Endothelial cell of umbilical vein (primary cell): ENCODE data around the gene ANKS1B. TPM values are rescaled to one million over a fixed set of nuclear protein-coding genes. Genes with fewer than 3 reads are reported as not detected.

ENCODE experiments used
- BruUV-seq: library from RNA; stranded (reverse); fragments of 400-500 nt; replicated peaks from 2 replicates; lab custom pipeline; 2021; lab: Mats Ljungman, UMichigan
- CTCF ChIA-PET: fragments of 300-600, 350-600 bp; sonication (Branson Sonifier 250); formaldehyde crosslinking; loops from one replicate; lab custom pipeline; 2021; ENCODE audit warnings: antibody characterized with exemption, inconsistent platforms; lab: Charles Lee
- POLR2A ChIA-PET: fragments of 300-600, 350-600 bp; sonication (Branson Sonifier 250); formaldehyde crosslinking; loops from one replicate; lab custom pipeline; 2021; ENCODE audit warnings: antibody characterized with exemption, inconsistent platforms; lab: Charles Lee
- DNase-seq: peaks from one replicate; pipeline ENCODE4 v3.0.0-alpha.2; 2011; ENCODE audit warnings: low read depth, low spot score
- FAIRE-seq: peaks from 2 replicates; lab custom pipeline; 2011; peaks lifted over from hg19 to GRCh38; lab: Jason Lieb, UNC
- H2AFZ ChIP-seq: 2 replicates; pipeline ENCODE4 v1.6.0; 2012; ENCODE audit warnings: low read depth, low read length, control low read depth, inconsistent platforms
- H3K27ac ChIP-seq: 2 replicates; pipeline ENCODE4 v1.5.1; 2011; ENCODE audit warnings: low read depth, mild to moderate bottlenecking, control low read depth, low read length, moderate library complexity; ENCODE audit not compliant: insufficient read depth
- H3K27me3 ChIP-seq, 2 experiments: 2 replicates each; pipeline versions ENCODE4 v1.6.0 to v1.6.1; 2011; ENCODE audit warnings: low read length in 2 of 2, mixed read lengths in 1 of 2; ENCODE audit not compliant: control insufficient read depth in 2 of 2, insufficient read depth in 2 of 2
- H3K36me3 ChIP-seq, 2 experiments: 2 replicates in 1 of 2; 3 replicates in 1 of 2; pipeline ENCODE4 v1.5.1; 2011; ENCODE audit warnings: low read length in 2 of 2, mild to moderate bottlenecking in 1 of 2, moderate library complexity in 1 of 2; ENCODE audit not compliant: control insufficient read depth in 2 of 2, insufficient read depth in 2 of 2; ENCODE audit errors: extremely low read depth in 1 of 2
- H3K4me1 ChIP-seq: 3 replicates; pipeline ENCODE4 v1.5.1; 2011; ENCODE audit warnings: mild to moderate bottlenecking, low read length; ENCODE audit not compliant: control insufficient read depth, insufficient read depth; ENCODE audit errors: extremely low read depth
- H3K4me2 ChIP-seq: 2 replicates; pipeline ENCODE4 v1.6.1; 2011; ENCODE audit warnings: low read length, control low read depth, mixed read lengths; ENCODE audit not compliant: insufficient read depth
- H3K4me3 ChIP-seq, 3 experiments: fragments of 200-600 bp in 1 of 3; sonication (generic), shearing (Covaris generic) in 1 of 3; replicated peaks in 1 of 3; 2 replicates each; pipeline ENCODE4 v1.5.1; 2011 to 2016; ENCODE audit warnings: control low read depth in 3 of 3, low read length in 3 of 3, mild to moderate bottlenecking in 2 of 3, inconsistent platforms in 1 of 3, low read depth in 1 of 3, moderate library complexity in 1 of 3; ENCODE audit not compliant: insufficient read depth in 1 of 3
- H3K79me2 ChIP-seq: 2 replicates; pipeline ENCODE4 v1.6.0; 2012; ENCODE audit warnings: low read length, inconsistent platforms; ENCODE audit not compliant: control insufficient read depth, insufficient read depth
- H3K9ac ChIP-seq: replicated peaks from 2 replicates; pipeline ENCODE3; 2011; ENCODE audit warnings: low read length, control low read depth; ENCODE audit not compliant: insufficient read depth; ENCODE audit errors: extremely low read depth
- H3K9me1 ChIP-seq: replicated peaks from 3 replicates; pipeline ENCODE4 v1.6.0; 2011; ENCODE audit warnings: mild to moderate bottlenecking, low read length; ENCODE audit not compliant: control insufficient read depth, insufficient read depth; ENCODE audit errors: extremely low read depth
- H3K9me3 ChIP-seq: replicated peaks from 2 replicates; pipeline ENCODE4 v1.5.1; 2012; ENCODE audit warnings: low read length, inconsistent platforms; ENCODE audit not compliant: control insufficient read depth, insufficient read depth
- H4K20me1 ChIP-seq: replicated peaks from 2 replicates; pipeline ENCODE3; 2011; ENCODE audit warnings: mild to moderate bottlenecking, low read length; ENCODE audit not compliant: control insufficient read depth, insufficient read depth; ENCODE audit errors: extremely low read depth
- CTCF ChIP-seq, 2 donors: IDR thresholded peaks; 1 replicate in 1 of 2; 2 replicates in 1 of 2; pipeline ENCODE4 v1.5.1; 2011; ENCODE audit warnings: low read length in 2 of 2, mild to moderate bottlenecking in 2 of 2, moderate library complexity in 2 of 2, control low read depth in 1 of 2, inconsistent platforms in 1 of 2, low read depth in 1 of 2; ENCODE audit not compliant: insufficient read depth in 1 of 2; ENCODE audit errors: extremely low read depth in 1 of 2
- EZH2 ChIP-seq: IDR thresholded peaks from 2 replicates; pipeline ENCODE4 v1.6.1; 2012; ENCODE audit warnings: borderline replicate concordance, low read depth, mild to moderate bottlenecking, moderate library complexity, low read length, inconsistent platforms; ENCODE audit not compliant: severe bottlenecking
- FOS ChIP-seq: IDR thresholded peaks from 2 replicates; pipeline ENCODE4 v1.6.1; 2011; ENCODE audit warnings: mild to moderate bottlenecking, low read length, moderate library complexity, borderline replicate concordance; ENCODE audit not compliant: insufficient read depth
- GATA2 ChIP-seq: IDR thresholded peaks from 2 replicates; pipeline ENCODE4 v1.7.0; 2011; ENCODE audit warnings: low read depth, mild to moderate bottlenecking, moderate library complexity, mixed read lengths, low read length; ENCODE audit not compliant: insufficient read length, insufficient read depth
- JUN ChIP-seq: IDR thresholded peaks from 2 replicates; pipeline ENCODE4 v1.6.1; 2011; ENCODE audit warnings: borderline replicate concordance, low read depth; ENCODE audit not compliant: insufficient read length, insufficient read depth
- MAX ChIP-seq: IDR thresholded peaks from 2 replicates; pipeline ENCODE4 v1.6.1; 2011; ENCODE audit not compliant: insufficient read depth, insufficient read length
- MYC ChIP-seq: IDR thresholded peaks from one replicate; pipeline ENCODE4 v1.6.1; 2011; ENCODE audit warnings: mild to moderate bottlenecking, low read depth, low read length
- POLR2A ChIP-seq: IDR thresholded peaks from 2 replicates; pipeline ENCODE4 v1.6.1; 2012; ENCODE audit warnings: low read depth, mild to moderate bottlenecking, control low read depth, low read length
- POLR2AphosphoS5 ChIP-seq: IDR thresholded peaks from 2 replicates; pipeline ENCODE4 v1.6.1; 2012; ENCODE audit warnings: low read depth, mild to moderate bottlenecking, control low read depth, low read length, moderate library complexity; ENCODE audit not compliant: insufficient read depth
- dilution Hi-C: fragments of 300-500 bp; cut with MboI; formaldehyde crosslinking; loops from one replicate; pipeline ENCODE4 v1.15.0; 2019; ENCODE audit warnings: low sequenced_read_pairs; ENCODE audit not compliant: extremely low pct_ligation_motif_present
- intact Hi-C: fragments of 100-400 bp; cut with micrococcal nuclease; formaldehyde crosslinking; loops from one replicate; pipeline ENCODE4 v1.10.0; 2022
- polyA plus RNA-seq, 4 experiments: library from polyadenylated mRNA; depleted of rRNA in 3 of 4; stranded (reverse) in 3 of 4; unstranded in 1 of 4; fragments of >200 nt; gene quantifications; 2 replicates each; pipeline versions ENCODE4 v1.2.1 to v1.2.3, GENCODE V29; 2011 to 2012; ENCODE audit warnings: missing spikeins in 1 of 4
- total RNA-seq: library from RNA; stranded (reverse); gene quantifications from 2 replicates; pipeline ENCODE4 v1.2.3, GENCODE V29; 2021

The ANKS1B gene
- total and polyA plus RNA-seq, 2 donors (not counting 3 experiments of a cell fraction or from before 2014, with no cell fraction given): 0.15 to 0.38 TPM

DNA sequence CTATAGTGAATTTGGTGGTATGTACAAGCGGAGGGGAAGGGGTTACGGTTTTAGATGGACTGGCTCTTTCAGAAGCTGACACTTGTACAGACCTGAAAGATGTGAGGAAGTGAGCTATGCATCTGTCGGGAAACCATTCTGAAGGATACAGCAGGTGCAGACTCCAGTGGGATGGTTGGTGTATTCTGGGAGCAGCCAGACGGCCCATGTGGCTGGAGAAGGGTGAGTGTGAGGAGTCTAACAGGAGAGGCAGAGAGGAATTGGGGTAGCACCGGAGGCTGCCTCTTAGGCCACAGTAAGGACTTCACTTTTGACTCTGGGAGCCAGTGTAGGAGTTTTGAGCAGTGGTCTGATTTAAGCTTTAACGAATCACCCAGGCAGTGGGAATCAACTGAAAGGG lies 1248.9 kb downstream of the ANKS1B start:
- DNase-seq (no peak), FAIRE-seq (no peak)
- H4K20me1 ChIP-seq: no peaks in the 10 kb centered on the region
- intact Hi-C loops (no loop called here), dilution Hi-C loops (no loop called here)
- ChIA-PET CTCF (interaction anchor here (1.6 kb wide), 1 partner anchor 10 kb away, joined by 9 read pairs; no protein-coding TSS in a partner anchor), POLR2A (no interaction called here)
- peaks cover 12% of the 10 kb centered on the region for H3K4me1 ChIP-seq
- peaks cover 0 to 1% of the 10 kb centered on the region in 2 experiments for H3K27me3 ChIP-seq
- no peak overlapping the region for H3K27ac ChIP-seq
- H3K36me3 ChIP-seq: peaks cover 0 to 3% of the 10 kb centered on the region in 2 experiments
- no peaks in the 10 kb centered on the region for H3K79me2 ChIP-seq
- H3K4me3 ChIP-seq: no peak overlapping the region
- H3K4me2 ChIP-seq: no peak overlapping the region
- H3K9ac ChIP-seq: no peak overlapping the region
- TF ChIP-seq POLR2A: no peak
- TF ChIP-seq MAX: no peak
- no peak for TF ChIP-seq CTCF (IDR thresholded peaks at IDR 0.05; ENCODE audit: extremely low read depth in 1 of 2, insufficient read depth in 1 of 2, low read depth in 1 of 2, low read length in 2 of 2)
- no peak for TF ChIP-seq GATA2
- no peak for TF ChIP-seq POLR2AphosphoS5
- no peak for TF ChIP-seq MYC
- TF ChIP-seq EZH2: no peak
- TF ChIP-seq JUN: no peak
- TF ChIP-seq FOS: no peak
- H3K9me1 ChIP-seq: no peaks in the 10 kb centered on the region
- no peak overlapping the region for H2AFZ ChIP-seq
- no TSS peak for BruUV-seq
- no peaks in the 10 kb centered on the region for H3K9me3 ChIP-seq
